Calu3 (cell line): Measurements from ENCODE around the gene PIK3CA. TPM values are rescaled to one million over a fixed set of nuclear protein-coding genes. Genes with fewer than 3 reads are reported as not detected.
A peak's percentile ranks its signal among the peaks of the same experiment; 100 is the strongest.
"Not testable (repeated sequence)": the region's sequence is repeated elsewhere in the genome, so short reads cannot be mapped to it uniquely, and the experiment has no call there.

Experiments used
- BruUV-seq: library from RNA; stranded (reverse); fragments of 400-500 nt; replicated peaks from 2 replicates; lab custom pipeline; 2021; lab: Mats Ljungman, UMichigan
- CTCF ChIA-PET: fragments of 300-600 bp; sonication (Branson Sonifier 250); formaldehyde crosslinking; loops from one replicate; lab custom pipeline; 2022; ENCODE audit warnings: antibody characterized with exemption; lab: Charles Lee
- DNase-seq: peaks from one replicate; pipeline ENCODE4 v3.0.0; 2022
- H3K27ac Mint-ChIP-seq: one replicate; pipeline ENCODE4 v1.8.0; 2022; ENCODE audit warnings: mixed read lengths; ENCODE audit not compliant: unreplicated experiment
- H3K27me3 Mint-ChIP-seq: one replicate; pipeline ENCODE4 v1.8.0; 2022; ENCODE audit warnings: mixed read lengths; ENCODE audit not compliant: unreplicated experiment
- H3K36me3 Mint-ChIP-seq: one replicate; pipeline ENCODE4 v1.8.0; 2022; ENCODE audit warnings: mild to moderate bottlenecking, moderate library complexity, mixed read lengths; ENCODE audit not compliant: insufficient read depth, unreplicated experiment
- H3K4me1 Mint-ChIP-seq: one replicate; pipeline ENCODE4 v1.8.0; 2022; ENCODE audit warnings: mild to moderate bottlenecking, low read depth, mixed read lengths; ENCODE audit not compliant: unreplicated experiment
- H3K4me3 Mint-ChIP-seq: one replicate; pipeline ENCODE4 v1.8.0; 2022; ENCODE audit warnings: mild to moderate bottlenecking, low read depth, moderate library complexity, mixed read lengths; ENCODE audit not compliant: unreplicated experiment
- H3K9me3 Mint-ChIP-seq: one replicate; pipeline ENCODE4 v1.8.0; 2022; ENCODE audit warnings: low read depth, mixed read lengths; ENCODE audit not compliant: unreplicated experiment
- intact Hi-C: fragments of 100-400 bp; cut with micrococcal nuclease; formaldehyde crosslinking; loops from one replicate; pipeline ENCODE4 v1.10.0; 2022; ENCODE audit not compliant: unreplicated experiment
- total RNA-seq: library from RNA; stranded (reverse); gene quantifications from 2 replicates; pipeline ENCODE4 v1.2.3, GENCODE V29; 2022
- TF ChIP-seq, protein P1 (sequence below): fragments of 200-600 bp; IDR thresholded peaks from one replicate; pipeline ENCODE4 v1.8.0; 2022; ENCODE audit warnings: antibody characterized with exemption; ENCODE audit not compliant: unreplicated experiment

PIK3CA gene
- total RNA-seq, 1 experiment from 2014 or later = 28.8 TPM

DNA sequence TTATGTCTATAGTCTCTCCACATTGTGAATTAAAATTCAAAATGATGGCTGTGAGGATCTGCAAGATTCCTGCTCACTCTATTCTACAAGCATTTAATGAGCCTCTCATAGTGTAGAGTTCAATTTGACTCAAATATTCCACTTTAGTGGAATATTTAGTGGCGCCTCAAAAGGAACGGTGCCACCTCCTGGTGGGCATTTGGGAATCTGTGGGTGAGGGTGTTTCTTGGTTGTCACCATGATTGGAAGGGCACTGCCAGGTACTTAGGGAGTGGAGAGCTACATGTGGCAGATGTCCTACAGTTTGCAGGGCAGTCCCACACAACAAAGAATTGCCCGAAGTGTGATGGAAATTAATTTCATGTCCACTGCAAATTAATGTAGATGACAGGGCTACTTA, 124.2 kb downstream of the PIK3CA start:
- Mint-ChIP-seq H3K27ac (no peak overlapping the region), H3K4me3 (no peak overlapping the region), H3K4me1 (peaks cover 7% of the 10 kb centered on the region), H3K9me3 (no peaks in the 10 kb centered on the region), H3K27me3 (no peaks in the 10 kb centered on the region), H3K36me3 (no peaks in the 10 kb centered on the region)
- BruUV-seq = no TSS peak
- CTCF ChIA-PET = interaction anchor here (0.7 kb wide), 2 partner anchors 194 to 202 kb away, joined by 3 read pairs; no protein-coding TSS in a partner anchor
- DNase-seq = peak; percentile 48
- TF ChIP-seq, protein P1, sequence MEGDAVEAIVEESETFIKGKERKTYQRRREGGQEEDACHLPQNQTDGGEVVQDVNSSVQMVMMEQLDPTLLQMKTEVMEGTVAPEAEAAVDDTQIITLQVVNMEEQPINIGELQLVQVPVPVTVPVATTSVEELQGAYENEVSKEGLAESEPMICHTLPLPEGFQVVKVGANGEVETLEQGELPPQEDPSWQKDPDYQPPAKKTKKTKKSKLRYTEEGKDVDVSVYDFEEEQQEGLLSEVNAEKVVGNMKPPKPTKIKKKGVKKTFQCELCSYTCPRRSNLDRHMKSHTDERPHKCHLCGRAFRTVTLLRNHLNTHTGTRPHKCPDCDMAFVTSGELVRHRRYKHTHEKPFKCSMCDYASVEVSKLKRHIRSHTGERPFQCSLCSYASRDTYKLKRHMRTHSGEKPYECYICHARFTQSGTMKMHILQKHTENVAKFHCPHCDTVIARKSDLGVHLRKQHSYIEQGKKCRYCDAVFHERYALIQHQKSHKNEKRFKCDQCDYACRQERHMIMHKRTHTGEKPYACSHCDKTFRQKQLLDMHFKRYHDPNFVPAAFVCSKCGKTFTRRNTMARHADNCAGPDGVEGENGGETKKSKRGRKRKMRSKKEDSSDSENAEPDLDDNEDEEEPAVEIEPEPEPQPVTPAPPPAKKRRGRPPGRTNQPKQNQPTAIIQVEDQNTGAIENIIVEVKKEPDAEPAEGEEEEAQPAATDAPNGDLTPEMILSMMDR = peak; percentile 43
- intact Hi-C loops = no loop called here

DNA sequence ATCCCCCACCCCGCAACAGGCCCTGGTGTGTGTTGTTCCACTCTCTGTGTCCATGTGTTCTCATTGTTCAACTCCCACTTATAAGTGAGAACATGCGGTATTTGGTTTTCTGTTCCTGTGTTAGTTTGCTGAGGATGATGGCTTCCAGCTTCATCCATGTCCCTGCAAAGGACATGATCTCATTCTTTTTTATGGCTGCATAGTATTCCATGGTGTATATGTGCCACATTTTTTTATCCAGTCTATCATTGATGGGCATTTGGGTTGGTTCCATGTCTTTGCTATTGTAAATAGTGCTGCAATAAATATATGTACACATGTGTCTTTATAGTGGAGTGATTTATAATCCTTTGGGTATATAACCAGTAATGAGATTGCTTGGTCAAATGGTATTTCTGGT, 126.3 kb downstream of the PIK3CA start:
- H3K27ac Mint-ChIP-seq, H3K9me3 Mint-ChIP-seq, DNase-seq, H3K4me3 Mint-ChIP-seq, BruUV-seq, intact Hi-C loops, H3K36me3 Mint-ChIP-seq, H3K27me3 Mint-ChIP-seq, CTCF ChIA-PET, H3K4me1 Mint-ChIP-seq: not testable (repeated sequence)

GRCh38 chr3:179276001-179276400, 127.8 kb downstream of the PIK3CA start:
- CTCF ChIA-PET = interaction anchor here (0.6 to 0.7 kb wide), 2 partner anchors 48 to 128 kb away, joined by 3 to 8 read pairs; partner anchors contain the start of gene PIK3CA
- TF ChIP-seq, protein P1 = no peak
- Mint-ChIP-seq H3K4me1 (no peaks in the 10 kb centered on the region), H3K4me3 (no peak overlapping the region), H3K36me3 (no peaks in the 10 kb centered on the region), H3K9me3 (no peaks in the 10 kb centered on the region), H3K27me3 (no peaks in the 10 kb centered on the region), H3K27ac (no peak overlapping the region)
- BruUV-seq = no TSS peak
- intact Hi-C loops = no loop called here
- no peak for DNase-seq

DNA sequence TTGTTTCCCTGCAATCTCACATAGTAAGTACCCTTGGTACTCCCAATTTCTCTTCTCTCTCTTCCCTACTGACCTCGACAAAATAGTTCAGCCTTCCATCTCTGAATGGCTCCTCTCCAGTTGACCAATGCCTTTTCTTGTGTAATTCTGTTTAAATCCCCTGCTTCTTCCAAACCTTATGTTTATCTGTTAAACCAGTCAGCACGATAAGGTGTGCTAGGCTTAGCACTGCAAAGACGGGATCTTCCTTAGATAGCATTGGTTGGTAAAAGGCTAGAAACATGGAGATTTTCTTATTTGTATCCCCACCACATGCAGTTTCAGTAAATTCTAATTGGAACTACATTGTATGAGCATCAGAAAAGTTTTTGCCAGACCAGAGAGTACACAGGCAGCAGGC, 128.6 kb downstream of the PIK3CA start:
- H3K9me3 Mint-ChIP-seq = no peaks in the 10 kb centered on the region
- no peaks in the 10 kb centered on the region for H3K4me1 Mint-ChIP-seq
- TF ChIP-seq, protein P1 = no peak
- H3K27me3 Mint-ChIP-seq = no peaks in the 10 kb centered on the region
- H3K36me3 Mint-ChIP-seq = no peaks in the 10 kb centered on the region
- intact Hi-C loops = no loop called here
- no peak overlapping the region for H3K27ac Mint-ChIP-seq
- no peak for DNase-seq
- CTCF ChIA-PET = interaction anchor here (0.6 kb wide), 1 partner anchor 129 kb away, joined by 8 read pairs; the partner anchor contains the start of gene PIK3CA
- no TSS peak for BruUV-seq
- H3K4me3 Mint-ChIP-seq = no peak overlapping the region

- CTCF ChIA-PET = interaction anchor here (0.6 kb wide), 1 partner anchor 220 kb away, joined by 4 read pairs; no protein-coding TSS in a partner anchor
- Mint-ChIP-seq H3K27ac (no peak overlapping the region), H3K4me1 (no peaks in the 10 kb centered on the region), H3K4me3 (no peak overlapping the region), H3K27me3 (no peaks in the 10 kb centered on the region), H3K9me3 (no peaks in the 10 kb centered on the region), H3K36me3 (no peaks in the 10 kb centered on the region)
- intact Hi-C loops = no loop called here
- BruUV-seq = no TSS peak
- TF ChIP-seq, protein P1 = no peak
- no peak for DNase-seq
Measured at GRCh38 chr3:179278151-179278550, 130.0 kb downstream of the PIK3CA start.
